ENCODE measurements around the gene NTN3. TPM values are rescaled to one million over a fixed set of nuclear protein-coding genes. Genes with fewer than 3 reads are reported as not detected.

NTN3 gene
- total and polyA plus RNA-seq, 8 donors = 0.07 to 0.22 (median 0.09) TPM; not detected in 3

GRCh38 chr16:2520784-2521531 lies 49.9 kb downstream of the NTN3 start:
- Histone ChIP-seq H3K9me3 (no peaks in the 10 kb centered on the region), H3K4me1 (peaks cover 13 to 32% (median 24%) of the 10 kb centered on the region in 3 donors), H3K27ac (peak overlapping the region in 2 of 4 donors; percentile 55 to 61), H3K36me3 (no peaks in the 10 kb centered on the region), H3K27me3 (no peaks in the 10 kb centered on the region), H3K4me3 (peak overlapping the region; percentile 38 to 58 (median 47))
- FAIRE-seq = no peak
- peak in 4 of 6 donors; percentile 16 to 78 (median 58) for DNase-seq
- peak in 3 of 4 donors; percentile 1 to 8 (median 3) for ATAC-seq
- no peak for TF ChIP-seq CTCF (IDR thresholded peaks at IDR 0.05)
- 26 to 27% methylated on average over 40 to 41 of the region's 41 CpGs for WGBS, 2 donors
- intact Hi-C loops (cut with DNase I) = no loop called here

Small RNAs within 50 kb of the gene (microRNA-seq; reads per million reads assigned to microRNA genes)
- 0 reads per million in 2 donors for gene MIR6767
- 0 reads per million in 2 donors for gene MIR6768

Other genes with a start within 250 kb of the NTN3 start
- gene E4F1, start 247.7 kb upstream of the NTN3 start, total RNA-seq = 10 to 100 TPM in 2 of 6 donors, 1 to 10 TPM in 4; 8.7 to 13.2 (median 9.4) TPM
- 10 to 100 TPM; 47.8 to 48.4 TPM for gene E4F1, start 247.7 kb upstream of the NTN3 start, polyA plus RNA-seq
- gene DNASE1L2, start 234.9 kb upstream of the NTN3 start, total RNA-seq = 1 to 10 TPM in 1 of 6 donors, under 1 TPM in 5; 0.31 to 1.3 (median 0.67) TPM
- 1 to 10 TPM; 3.4 to 4.9 TPM for gene DNASE1L2, start 234.9 kb upstream of the NTN3 start, polyA plus RNA-seq
- 10 to 100 TPM; 31.9 to 64.4 (median 36.3) TPM for gene ECI1, start 219.7 kb upstream of the NTN3 start, total RNA-seq
- 10 to 100 TPM; 51.1 to 72.5 TPM for gene ECI1, start 219.7 kb upstream of the NTN3 start, polyA plus RNA-seq
- gene RNPS1, start 203.2 kb upstream of the NTN3 start, total RNA-seq = 10 to 100 TPM; 36.0 to 66.2 (median 50.3) TPM
- gene RNPS1, start 203.2 kb upstream of the NTN3 start, polyA plus RNA-seq = 100 to 1,000 TPM in 1 of 2 donors, 10 to 100 TPM in 1; 56.0 to 103 TPM
- gene ABCA3, start 130.6 kb upstream of the NTN3 start, total RNA-seq = 10 to 100 TPM; 12.7 to 26.5 (median 16.5) TPM
- 10 to 100 TPM; 22.6 to 22.8 TPM for gene ABCA3, start 130.6 kb upstream of the NTN3 start, polyA plus RNA-seq
- gene CCNF, start 41.9 kb upstream of the NTN3 start, total RNA-seq = 1 to 10 TPM in 4 of 6 donors, under 1 TPM in 2; 0.69 to 2.6 (median 1.3) TPM
- gene CCNF, start 41.9 kb upstream of the NTN3 start, polyA plus RNA-seq = under 1 TPM; 0.77 to 0.91 TPM
- under 1 TPM in 5 of 6 donors, not detected in 1; 0.16 to 0.82 (median 0.76) TPM for gene TEDC2, start 11.2 kb upstream of the NTN3 start, total RNA-seq
- 1 to 10 TPM; 1.1 to 1.4 TPM for gene TEDC2, start 11.2 kb upstream of the NTN3 start, polyA plus RNA-seq
- gene TBC1D24, start 3.8 kb downstream of the NTN3 start, total RNA-seq = 10 to 100 TPM; 16.8 to 23.7 (median 19.7) TPM
- gene TBC1D24, start 3.8 kb downstream of the NTN3 start, polyA plus RNA-seq = 10 to 100 TPM; 10.8 to 16.0 TPM
- 10 to 100 TPM; 39.9 to 92.3 (median 66.8) TPM for gene ATP6V0C, start 42.7 kb downstream of the NTN3 start, total RNA-seq
- gene ATP6V0C, start 42.7 kb downstream of the NTN3 start, polyA plus RNA-seq = 100 to 1,000 TPM in 1 of 2 donors, 10 to 100 TPM in 1; 59.8 to 124 TPM
- 10 to 100 TPM in 4 of 6 donors, 1 to 10 TPM in 2; 8.0 to 18.7 (median 10.9) TPM for gene AMDHD2, start 49.1 kb downstream of the NTN3 start, total RNA-seq
- 10 to 100 TPM; 27.7 to 36.3 TPM for gene AMDHD2, start 49.1 kb downstream of the NTN3 start, polyA plus RNA-seq
- under 1 TPM; 0.12 to 0.92 (median 0.62) TPM for gene CEMP1, start 60.1 kb downstream of the NTN3 start, total RNA-seq
- 1 to 10 TPM; 1.1 to 1.2 TPM for gene CEMP1, start 60.1 kb downstream of the NTN3 start, polyA plus RNA-seq
- 10 to 100 TPM; 24.2 to 34.8 (median 31.9) TPM for gene PDPK1, start 66.7 kb downstream of the NTN3 start, total RNA-seq
- 10 to 100 TPM; 12.7 to 27.3 TPM for gene PDPK1, start 66.7 kb downstream of the NTN3 start, polyA plus RNA-seq
- 1 to 10 TPM; 4.5 to 8.9 (median 6.7) TPM for gene KCTD5, start 211.2 kb downstream of the NTN3 start, total RNA-seq
- gene KCTD5, start 211.2 kb downstream of the NTN3 start, polyA plus RNA-seq = 1 to 10 TPM; 6.3 to 7.7 TPM
- under 1 TPM; 0.22 to 0.69 (median 0.50) TPM for gene PRSS27, start 248.9 kb downstream of the NTN3 start, total RNA-seq
- 1 to 10 TPM; 2.0 to 2.1 TPM for gene PRSS27, start 248.9 kb downstream of the NTN3 start, polyA plus RNA-seq

Data from pancreas (tissue), 10 donors.